Tibial nerve (tissue), 4 donors: Measurements from ENCODE around the gene BAIAP2. TPM values are rescaled to one million over a fixed set of nuclear protein-coding genes. Genes with fewer than 3 reads are reported as not detected.

ENCODE experiments used
- DNase-seq, 2 donors: peaks; one replicate each; pipeline ENCODE4 v3.0.0-alpha.2; 2019; ENCODE audit warnings: low spot score in 2 of 2
- H3K27ac ChIP-seq, 4 donors: fragments of 200-600 bp; sonication (generic) in 3 of 4; one replicate each; pipeline ENCODE4 v1.5.1; 2017 to 2019; ENCODE audit warnings: mild to moderate bottlenecking in 1 of 4
- H3K27me3 ChIP-seq, 2 donors: fragments of 200-600 bp; sonication (generic) in 1 of 2; one replicate each; pipeline versions ENCODE4 v1.5.1 to v1.6.0; 2017 to 2019
- H3K36me3 ChIP-seq, 3 donors: fragments of 200-600 bp; sonication (generic); one replicate each; pipeline ENCODE4 v1.5.1; 2018 to 2019
- H3K4me1 ChIP-seq, 4 donors: fragments of 200-600 bp; sonication (generic) in 3 of 4; one replicate each; pipeline ENCODE4 v1.5.1; 2017 to 2019
- H3K4me3 ChIP-seq, 4 donors: fragments of 200-600 bp; sonication (generic) in 3 of 4; one replicate each; pipeline ENCODE4 v1.5.1; 2017 to 2019; ENCODE audit warnings: mild to moderate bottlenecking in 1 of 4, moderate library complexity in 1 of 4
- H3K9me3 ChIP-seq, 4 donors: fragments of 200-600 bp; sonication (generic) in 3 of 4; one replicate each; pipeline ENCODE4 v1.5.1; 2017 to 2019
- CTCF ChIP-seq, 5 experiments: fragments of 200-600 bp in 3 of 5; fragments of 450-650 bp in 2 of 5; sonication (generic) in 3 of 5; IDR thresholded peaks; one replicate each; pipeline ENCODE4 v1.5.1; 2016 to 2019; ENCODE audit warnings: antibody characterized with exemption in 5 of 5, mild to moderate bottlenecking in 3 of 5, moderate library complexity in 2 of 5
- EP300 ChIP-seq, 2 donors: sonication (generic); formaldehyde crosslinking; IDR thresholded peaks; one replicate each; pipeline ENCODE4 v1.6.1; 2017; ENCODE audit warnings: antibody characterized with exemption in 2 of 2, mild to moderate bottlenecking in 1 of 2
- POLR2A ChIP-seq, 2 donors: fragments of 450-650 bp; IDR thresholded peaks; one replicate each; pipeline ENCODE4 v1.6.1; 2017; ENCODE audit warnings: antibody characterized with exemption in 2 of 2, mild to moderate bottlenecking in 2 of 2, moderate library complexity in 2 of 2
- WGBS, 2 donors: methylation state at CpG; one replicate each; pipeline ENCODE4 v1.1.5; 2018; 5-methylcytosine and 5-hydroxymethylcytosine counted together
- total RNA-seq, 4 donors: library from RNA; depleted of rRNA; stranded (reverse); fragments of >200 nt; gene quantifications; one replicate each; pipeline ENCODE4 v1.1.0, GENCODE V29; 2016

BAIAP2 gene
- total RNA-seq, 4 donors from 2014 or later, result 49.5 to 81.2 (median 66.9) TPM

GRCh38 chr17:81094509-81095382 is 59.8 kb downstream of the BAIAP2 start:
- DNase-seq, result peak; percentile 70 to 82
- Histone ChIP-seq H3K27me3 (no peaks in the 10 kb centered on the region), H3K4me1 (peaks cover 0 to 94% (median 64%) of the 10 kb centered on the region in 4 donors), H3K36me3 (peaks cover 0 to 4% (median 0%) of the 10 kb centered on the region in 3 donors), H3K27ac (peak overlapping the region; percentile 76 to 96 (median 86)), H3K9me3 (no peaks in the 10 kb centered on the region), H3K4me3 (no peak overlapping the region)
- WGBS, 2 donors, result 44 to 54% methylated on average over 20 to 30 of the region's 33 CpGs
- TF ChIP-seq CTCF (IDR thresholded peaks at IDR 0.05) (peak in 2 of 5 experiments; percentile 6 to 38), POLR2A (IDR thresholded peaks at IDR 0.05) (peak in 1 of 2 donors; percentile 6), EP300 (IDR thresholded peaks at IDR 0.05) (peak; percentile 83 to 93)

- no peak for TF ChIP-seq EP300 (IDR thresholded peaks at IDR 0.05)
- TF ChIP-seq POLR2A (IDR thresholded peaks at IDR 0.05), result no peak
- TF ChIP-seq CTCF (IDR thresholded peaks at IDR 0.05), result no peak
- H3K4me1 ChIP-seq, result peaks cover 0 to 87% (median 62%) of the 10 kb centered on the region in 4 donors
- H3K36me3 ChIP-seq, result peaks cover 0 to 11% (median 0%) of the 10 kb centered on the region in 3 donors
- peak overlapping the region; percentile 76 to 96 (median 86) for H3K27ac ChIP-seq
- H3K4me3 ChIP-seq, result no peak overlapping the region
- 50% methylated on average over 11 to 12 of the region's 13 CpGs for WGBS, 2 donors
- no peaks in the 10 kb centered on the region for H3K27me3 ChIP-seq
- no peaks in the 10 kb centered on the region for H3K9me3 ChIP-seq
- DNase-seq, result no peak
Measured at GRCh38 chr17:81095383-81095762, 60.4 kb downstream of the BAIAP2 start.

GRCh38 chr17:81096741-81097133 is 61.8 kb downstream of the BAIAP2 start:
- DNase-seq, result no peak
- 73 to 77% methylated on average over 7 of the region's 7 CpGs for WGBS, 2 donors
- Histone ChIP-seq H3K4me1 (peaks cover 0 to 84% (median 56%) of the 10 kb centered on the region in 4 donors), H3K36me3 (peaks cover 0 to 23% (median 0%) of the 10 kb centered on the region in 3 donors), H3K27me3 (no peaks in the 10 kb centered on the region), H3K27ac (peak overlapping the region; percentile 26 to 96 (median 86)), H3K4me3 (peak overlapping the region in 1 of 4 donors; percentile 24), H3K9me3 (no peaks in the 10 kb centered on the region)
- no peak for TF ChIP-seq CTCF (IDR thresholded peaks at IDR 0.05)

- TF ChIP-seq CTCF (IDR thresholded peaks at IDR 0.05) (peak; percentile 64 to 92 (median 86)), POLR2A (IDR thresholded peaks at IDR 0.05) (peak in 1 of 2 donors; percentile 45), EP300 (IDR thresholded peaks at IDR 0.05) (peak in 1 of 2 donors; percentile 79)
- Histone ChIP-seq H3K27me3 (no peaks in the 10 kb centered on the region), H3K4me3 (peak overlapping the region in 1 of 4 donors; percentile 24), H3K27ac (peak overlapping the region; percentile 26 to 96 (median 86)), H3K9me3 (no peaks in the 10 kb centered on the region), H3K4me1 (peaks cover 0 to 81% (median 51%) of the 10 kb centered on the region in 4 donors), H3K36me3 (peaks cover 0 to 24% (median 0%) of the 10 kb centered on the region in 3 donors)
- peak; percentile 83 to 87 for DNase-seq
- 10 to 17% methylated on average over 19 to 28 of the region's 31 CpGs for WGBS, 2 donors
Measured at GRCh38 chr17:81097134-81097942, 62.4 kb downstream of the BAIAP2 start.
